GM18498 (cell line): ENCODE measurements around the gene STMN3.

ENCODE experiments used
- ATAC-seq: cut with Tn5 transposase; IDR thresholded peaks from one replicate; pipeline ENCODE4 v1.9.1; 2021; ENCODE audit warnings: mild to moderate bottlenecking, moderate library complexity; ENCODE audit not compliant: unreplicated experiment

Gene STMN3

GRCh38 chr20:63653041-63653973 lies at the start of gene STMN3:
Gene STMN3 (minus strand): TSS chr20:63653424. CDS start chr20:63653345, 79 bp downstream.
- ATAC-seq, result no peak

GRCh38 chr20:63702036-63702665 lies 48.9 kb upstream of the STMN3 start:
- ATAC-seq, result no peak

GRCh38 chr20:63701329-63702035 lies 48.3 kb upstream of the STMN3 start:
- no peak for ATAC-seq

DNA sequence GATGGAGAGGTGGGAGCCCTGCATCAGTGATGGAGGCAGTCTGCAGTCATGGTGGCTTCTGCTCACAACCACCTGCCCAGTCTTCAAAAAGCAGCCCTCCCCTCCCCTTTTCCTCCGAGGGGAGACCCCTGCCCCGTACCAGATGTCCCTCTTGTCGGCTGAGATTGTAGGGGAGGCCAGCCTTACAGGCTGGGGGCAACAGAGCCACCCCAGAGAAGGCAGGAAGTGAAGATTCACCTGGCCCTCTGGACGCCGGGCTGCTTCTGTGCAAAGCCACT lies 47.8 kb upstream of the STMN3 start:
- no peak for ATAC-seq

DNA sequence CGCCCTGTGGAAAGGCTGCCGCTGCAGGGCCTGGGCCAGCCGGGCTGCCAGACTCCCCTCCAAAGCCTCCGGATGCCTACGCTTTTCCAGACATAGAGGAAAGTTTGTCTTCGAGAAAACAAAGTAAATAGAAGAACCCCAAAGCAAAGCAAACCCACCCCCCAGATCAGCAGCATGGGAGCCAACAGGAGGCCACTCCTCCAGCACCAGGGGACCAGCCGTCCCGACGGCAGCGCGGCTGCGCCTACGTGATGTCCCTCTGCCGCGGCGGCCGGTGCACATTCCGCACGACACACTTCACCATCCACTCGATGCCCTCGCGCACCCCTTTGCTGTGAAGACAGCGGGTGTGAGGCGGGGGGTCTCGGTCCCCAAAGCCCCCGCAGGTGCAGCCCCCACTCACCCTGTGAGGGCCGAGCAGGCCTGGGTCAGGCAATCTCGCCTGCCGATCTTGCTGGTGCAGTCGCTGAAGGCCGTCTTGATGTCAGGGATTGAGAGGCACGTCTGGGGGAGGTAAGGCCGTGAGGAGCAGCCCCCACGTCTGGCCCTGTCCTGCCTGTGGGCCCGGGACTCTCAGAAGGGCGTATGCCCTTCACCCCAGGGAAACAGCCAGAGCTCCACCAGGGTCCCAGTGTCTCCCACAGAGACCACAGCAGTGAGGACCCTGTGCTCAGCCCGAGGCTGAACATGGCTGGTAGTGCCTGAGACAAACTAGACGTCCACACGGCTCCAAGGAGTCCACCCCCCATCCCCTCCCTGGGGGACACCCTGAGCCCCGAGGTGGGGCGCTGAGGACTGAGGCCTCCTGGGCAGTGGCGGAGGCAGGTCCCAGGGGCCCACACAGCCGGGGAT lies 47.2 kb upstream of the STMN3 start:
- no peak for ATAC-seq

DNA sequence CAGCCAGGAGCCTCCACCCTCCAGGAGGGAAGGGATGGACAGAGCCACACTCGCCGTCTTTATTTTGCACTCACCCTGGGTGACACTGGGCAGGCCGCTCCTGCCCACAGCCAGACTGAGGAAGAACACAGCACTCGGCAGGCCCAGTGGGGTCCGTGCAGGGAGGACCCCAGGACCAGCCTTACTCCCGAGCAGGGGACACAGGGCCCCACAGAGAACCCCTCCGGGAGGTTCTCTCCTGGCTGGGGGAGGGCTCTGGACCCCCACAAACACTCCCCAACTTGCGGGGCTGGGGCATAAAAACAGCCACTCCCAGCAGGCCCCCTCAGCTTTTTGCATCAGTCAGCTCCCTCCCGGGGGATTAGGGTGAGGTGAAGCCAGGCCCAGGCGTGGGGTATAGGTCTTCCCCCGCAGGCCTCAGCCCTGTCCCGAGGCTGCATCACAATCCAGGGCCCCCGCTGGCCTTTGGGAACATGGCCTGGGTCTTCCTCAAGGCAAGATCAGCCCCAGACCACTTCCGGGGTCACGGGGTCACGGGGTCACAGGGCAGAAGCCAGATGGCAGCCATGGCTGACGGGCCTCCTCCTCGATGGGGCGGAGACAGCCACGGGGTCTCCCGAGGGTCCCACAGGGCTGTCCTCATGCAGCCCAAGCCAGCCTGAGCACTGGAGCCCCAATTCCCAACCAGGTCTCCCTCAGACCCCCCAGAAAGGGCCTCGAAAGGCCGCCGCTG lies 46.4 kb upstream of the STMN3 start:
- ATAC-seq, result no peak

DNA sequence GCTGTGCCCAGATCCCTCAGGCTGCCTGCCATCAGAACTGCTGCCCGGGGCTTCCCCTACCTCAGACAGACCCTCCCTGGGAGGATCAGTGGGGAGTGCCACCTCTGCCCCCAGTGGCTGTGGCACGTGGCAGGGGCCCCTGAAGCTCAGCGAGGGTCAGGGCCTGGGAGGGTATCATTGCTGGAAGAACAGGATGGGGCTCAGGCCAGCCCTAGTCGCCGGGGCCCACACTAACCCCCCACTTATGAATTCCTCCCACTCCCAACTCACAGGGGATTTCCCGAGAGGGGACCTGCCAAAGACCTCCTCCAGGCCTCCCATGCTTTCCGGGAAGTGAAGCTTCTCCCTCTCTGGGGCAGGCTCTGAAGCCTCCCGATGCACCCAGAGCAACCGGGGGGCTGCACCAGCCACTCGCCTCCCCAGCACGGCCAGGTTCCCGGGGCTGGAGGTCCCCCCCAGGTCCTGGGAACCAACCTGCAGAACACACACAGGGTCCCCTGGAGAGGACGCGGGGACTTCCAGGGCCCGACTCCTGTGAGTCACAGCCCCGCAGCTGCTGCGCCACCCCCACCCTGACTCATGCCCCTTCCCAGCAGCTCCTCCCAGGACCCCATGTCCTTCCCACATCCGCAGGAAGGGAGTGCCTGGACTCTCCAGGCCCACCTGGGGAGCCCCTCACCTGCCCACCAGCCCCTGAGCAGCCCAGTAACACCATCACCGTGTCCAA lies 45.7 kb upstream of the STMN3 start:
- no peak for ATAC-seq

DNA sequence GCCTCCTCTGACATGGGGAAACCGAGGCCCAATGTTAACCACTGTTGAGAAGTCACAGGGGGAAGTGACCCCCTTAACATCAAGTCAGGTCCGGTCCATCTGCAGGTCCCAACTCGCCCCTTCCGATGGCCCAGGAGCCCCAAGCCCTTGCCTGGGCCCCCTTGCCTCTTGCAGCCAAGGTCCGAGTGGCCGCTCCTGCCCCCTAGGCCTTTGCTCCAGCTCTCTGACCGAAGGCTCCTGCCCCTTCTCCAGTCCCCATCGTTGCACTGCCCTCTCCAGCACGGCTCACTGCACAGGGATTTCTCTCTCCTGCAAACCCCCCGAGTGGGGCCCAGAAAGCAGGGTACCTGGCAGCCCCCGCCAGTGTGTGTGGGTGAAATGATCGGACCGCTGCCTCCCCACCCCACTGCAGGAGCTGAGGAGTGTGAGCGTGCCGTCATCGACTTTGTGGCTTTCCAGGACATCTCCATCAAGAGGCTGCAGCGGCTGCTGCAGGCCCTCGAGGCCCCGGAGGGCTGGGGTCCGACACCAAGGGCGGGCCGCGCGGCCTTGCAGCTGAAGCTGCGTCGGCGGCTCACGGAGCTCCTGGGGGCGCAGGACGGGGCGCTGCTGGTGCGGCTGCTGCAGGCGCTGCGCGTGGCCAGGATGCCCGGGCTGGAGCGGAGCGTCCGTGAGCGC lies 44.8 kb upstream of the STMN3 start:
- no peak for ATAC-seq

GRCh38 chr20:63697357-63697867 lies 44.2 kb upstream of the STMN3 start:
- no peak for ATAC-seq

DNA sequence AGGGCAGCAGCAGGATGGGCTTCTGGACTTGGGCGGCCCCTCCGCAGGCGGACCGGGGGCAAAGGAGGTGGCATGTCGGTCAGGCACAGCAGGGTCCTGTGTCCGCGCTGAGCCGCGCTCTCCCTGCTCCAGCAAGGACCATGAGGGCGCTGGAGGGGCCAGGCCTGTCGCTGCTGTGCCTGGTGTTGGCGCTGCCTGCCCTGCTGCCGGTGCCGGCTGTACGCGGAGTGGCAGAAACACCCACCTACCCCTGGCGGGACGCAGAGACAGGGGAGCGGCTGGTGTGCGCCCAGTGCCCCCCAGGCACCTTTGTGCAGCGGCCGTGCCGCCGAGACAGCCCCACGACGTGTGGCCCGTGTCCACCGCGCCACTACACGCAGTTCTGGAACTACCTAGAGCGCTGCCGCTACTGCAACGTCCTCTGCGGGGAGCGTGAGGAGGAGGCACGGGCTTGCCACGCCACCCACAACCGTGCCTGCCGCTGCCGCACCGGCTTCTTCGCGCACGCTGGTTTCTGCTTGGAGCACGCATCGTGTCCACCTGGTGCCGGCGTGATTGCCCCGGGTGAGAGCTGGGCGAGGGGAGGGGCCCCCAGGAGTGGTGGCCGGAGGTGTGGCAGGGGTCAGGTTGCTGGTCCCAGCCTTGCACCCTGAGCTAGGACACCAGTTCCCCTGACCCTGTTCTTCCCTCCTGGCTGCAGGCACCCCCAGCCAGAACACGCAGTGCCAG lies 43.6 kb upstream of the STMN3 start, which contains the start of gene TNFRSF6B:
TNFRSF6B (plus strand) TSS at position 25 of the 729 bp plus-strand sequence; CDS start at position 141, 116 bp downstream.
- ATAC-seq, result no peak

DNA sequence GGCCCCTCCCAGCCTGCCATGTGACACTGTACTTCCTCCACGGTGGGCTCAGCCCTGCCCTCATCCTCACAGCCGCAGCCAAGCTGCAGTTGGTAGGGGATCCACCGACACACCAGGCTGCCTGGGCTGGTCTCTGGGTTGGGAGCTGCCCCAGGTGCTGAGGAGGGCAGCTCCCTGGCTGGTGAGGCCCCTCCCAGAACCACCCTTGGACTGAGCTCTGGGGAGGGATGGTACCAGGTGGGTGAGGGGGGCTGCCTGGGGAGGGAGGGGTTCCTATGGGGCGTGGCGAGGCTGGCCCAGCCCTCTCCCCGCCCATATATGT lies 43.0 kb upstream of the STMN3 start:
- no peak for ATAC-seq

GRCh38 chr20:63695424-63696305 lies 42.4 kb upstream of the STMN3 start:
- no peak for ATAC-seq

DNA sequence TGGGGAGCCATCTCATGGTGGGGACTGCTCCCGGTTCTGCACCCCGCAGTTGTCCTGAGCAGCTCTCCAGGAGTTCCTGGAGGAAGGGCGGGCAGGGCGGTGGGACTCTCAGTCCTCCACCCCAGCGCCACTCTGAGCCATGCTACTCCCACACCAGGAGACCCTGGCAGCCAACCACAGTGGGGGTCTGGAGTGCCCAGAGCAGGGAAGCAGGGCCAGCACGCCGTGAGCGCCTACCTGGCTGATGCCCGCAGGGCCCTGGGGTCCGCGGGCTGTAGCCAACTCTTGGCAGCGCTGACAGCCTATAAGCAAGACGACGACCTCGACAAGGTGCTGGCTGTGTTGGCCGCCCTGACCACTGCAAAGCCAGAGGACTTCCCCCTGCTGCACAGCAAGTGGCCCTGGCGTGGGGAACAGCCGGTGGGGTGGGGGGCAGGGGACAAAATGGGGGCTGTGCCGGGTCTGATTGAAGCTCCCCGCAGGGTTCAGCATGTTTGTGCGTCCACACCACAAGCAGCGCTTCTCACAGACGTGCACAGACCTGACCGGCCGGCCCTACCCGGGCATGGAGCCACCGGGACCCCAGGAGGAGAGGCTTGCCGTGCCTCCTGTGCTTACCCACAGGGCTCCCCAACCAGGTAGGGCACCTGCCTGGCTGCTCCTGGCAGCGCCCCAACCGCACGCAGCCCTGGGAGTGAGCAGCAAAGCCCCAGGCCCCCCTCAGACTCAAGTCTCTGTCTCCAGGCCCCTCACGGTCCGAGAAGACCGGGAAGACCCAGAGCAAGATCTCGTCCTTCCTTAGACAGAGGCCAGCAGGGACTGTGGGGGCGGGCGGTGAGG lies 41.6 kb upstream of the STMN3 start:
- ATAC-seq, result no peak

DNA sequence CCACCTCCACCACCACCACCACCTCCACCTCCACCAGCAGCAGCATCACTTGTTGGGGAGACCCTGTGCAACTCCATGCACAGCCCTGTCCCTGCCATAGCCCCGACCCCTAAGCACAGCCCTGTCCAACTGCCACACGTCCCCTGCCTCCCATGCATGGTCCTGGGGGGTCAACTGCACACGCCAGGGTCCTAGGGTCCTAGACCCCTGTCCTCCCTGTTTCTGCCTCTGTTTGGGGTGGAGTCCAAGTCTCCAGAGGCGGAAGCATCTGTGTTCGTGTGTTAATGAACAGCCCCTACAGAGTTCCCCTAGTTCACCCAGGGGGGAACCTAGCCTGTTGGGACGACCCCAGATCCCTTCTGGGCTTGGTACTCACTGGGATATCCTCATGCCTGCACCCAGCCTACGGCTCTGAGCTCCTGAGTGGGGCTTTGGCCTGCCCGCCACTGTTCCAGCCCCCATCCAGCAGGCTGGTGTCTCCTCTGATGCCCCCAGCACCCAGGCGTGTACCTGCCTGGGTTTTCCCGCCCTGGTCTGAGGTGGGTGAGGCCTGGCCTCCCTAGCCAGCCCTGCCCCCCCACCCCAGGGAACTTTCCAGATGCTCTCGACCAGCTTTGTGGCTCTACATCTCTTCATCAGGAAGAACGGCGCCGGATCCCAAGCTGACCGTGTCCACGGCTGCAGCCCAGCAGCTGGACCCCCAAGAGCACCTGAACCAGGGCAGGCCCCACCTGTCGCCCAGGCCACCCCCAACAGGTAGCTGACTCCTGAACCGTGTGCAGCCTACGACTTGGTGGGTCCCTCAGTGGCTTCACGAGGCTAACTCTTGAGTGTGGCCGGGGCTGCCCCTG lies 40.7 kb upstream of the STMN3 start:
- ATAC-seq, result no peak

- ATAC-seq, result no peak
These were observed 40.0 kb upstream of the STMN3 start for GRCh38 chr20:63693083-63693732.
